PFSK-1 (cell line): ENCODE data around the gene ICOS.

Experiments used
- FOXP2 ChIP-seq: optimal IDR thresholded peaks from 2 replicates; pipeline ENCODE3; 2011; ENCODE audit warnings: borderline replicate concordance, control low read depth, inconsistent platforms; ENCODE audit not compliant: insufficient read depth; ENCODE audit errors: extremely low read length, extremely low read depth
- POLR2AphosphoS5 ChIP-seq: IDR thresholded peaks from 2 replicates; pipeline ENCODE4 v1.6.1; 2012; ENCODE audit warnings: low read depth, mild to moderate bottlenecking, control low read depth, low read length, moderate library complexity
- SIN3A ChIP-seq: IDR thresholded peaks from 2 replicates; pipeline ENCODE4 v1.6.1; 2012; ENCODE audit warnings: mild to moderate bottlenecking, low read length, moderate library complexity, borderline replicate concordance; ENCODE audit not compliant: insufficient read depth
- TAF1 ChIP-seq: IDR thresholded peaks from 2 replicates; pipeline ENCODE4 v1.6.1; 2012; ENCODE audit warnings: low read length, control low read depth, borderline replicate concordance; ENCODE audit not compliant: insufficient read depth
- TF ChIP-seq, protein P1 (sequence below), 2 experiments: IDR thresholded peaks; 2 replicates each; pipeline versions ENCODE4 v1.6.1 to v1.8.0; 2011 to 2012; ENCODE audit warnings: low read depth in 2 of 2, low read length in 2 of 2, control low read depth in 1 of 2, inconsistent platforms in 1 of 2, mild to moderate bottlenecking in 1 of 2, moderate library complexity in 1 of 2; ENCODE audit not compliant: insufficient read depth in 1 of 2

The ICOS gene

DNA sequence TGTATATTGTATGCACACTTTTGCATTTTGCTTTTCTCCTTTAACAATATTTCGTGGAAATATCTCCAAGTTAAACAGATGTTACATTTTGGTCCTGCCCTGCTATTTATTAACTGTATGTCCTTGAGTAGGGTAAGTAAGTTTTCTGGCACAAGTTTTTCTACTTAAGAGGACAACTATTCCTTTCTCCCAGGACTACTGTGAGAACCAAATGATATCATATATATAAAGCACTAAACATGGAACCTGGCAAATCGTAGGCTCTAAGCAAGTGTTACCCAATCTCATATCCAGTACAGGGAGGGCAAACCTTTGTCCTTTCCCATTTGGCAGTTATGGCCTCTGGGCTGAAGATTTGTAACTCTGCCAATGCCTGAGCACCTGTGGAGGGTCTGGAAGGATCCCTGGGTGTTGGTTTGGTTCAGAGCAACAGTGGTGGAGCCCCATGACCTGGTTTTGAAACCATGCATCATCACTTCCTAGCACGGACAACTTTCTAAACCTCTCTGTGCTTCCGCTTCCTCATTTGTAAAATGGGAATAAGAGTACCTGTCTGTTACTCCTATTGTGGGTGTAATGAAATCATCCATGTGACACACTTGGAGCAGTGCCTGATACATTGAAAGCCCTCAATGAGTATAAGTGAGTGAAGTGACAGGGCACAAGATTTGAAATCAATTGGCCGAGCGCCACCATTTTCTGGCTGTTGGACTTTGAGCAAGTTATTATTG is 28.3 kb upstream of the ICOS start:
- TF ChIP-seq POLR2AphosphoS5 (no peak), TAF1 (no peak), FOXP2 (no peak)

DNA sequence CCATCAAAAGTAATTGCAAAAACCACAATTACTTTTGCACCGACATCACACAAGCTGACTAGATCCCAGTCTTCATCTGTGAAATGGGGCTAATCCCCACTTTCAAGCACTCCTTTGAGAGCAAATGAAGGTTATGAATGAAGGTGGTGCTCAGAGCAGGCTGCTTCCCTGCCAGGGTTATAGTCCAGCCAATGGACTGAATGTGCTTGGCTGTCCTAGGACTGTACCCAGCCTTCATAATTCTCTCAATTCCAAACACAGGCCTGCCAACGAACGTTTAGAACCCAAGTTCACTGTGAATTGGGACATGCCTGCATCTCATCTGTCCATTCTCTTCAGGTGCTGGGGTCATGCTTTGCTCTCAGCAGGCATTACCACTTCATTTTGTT is 27.8 kb upstream of the ICOS start:
- no peak for TF ChIP-seq POLR2AphosphoS5
- TF ChIP-seq FOXP2 = no peak
- TF ChIP-seq, protein P1, sequence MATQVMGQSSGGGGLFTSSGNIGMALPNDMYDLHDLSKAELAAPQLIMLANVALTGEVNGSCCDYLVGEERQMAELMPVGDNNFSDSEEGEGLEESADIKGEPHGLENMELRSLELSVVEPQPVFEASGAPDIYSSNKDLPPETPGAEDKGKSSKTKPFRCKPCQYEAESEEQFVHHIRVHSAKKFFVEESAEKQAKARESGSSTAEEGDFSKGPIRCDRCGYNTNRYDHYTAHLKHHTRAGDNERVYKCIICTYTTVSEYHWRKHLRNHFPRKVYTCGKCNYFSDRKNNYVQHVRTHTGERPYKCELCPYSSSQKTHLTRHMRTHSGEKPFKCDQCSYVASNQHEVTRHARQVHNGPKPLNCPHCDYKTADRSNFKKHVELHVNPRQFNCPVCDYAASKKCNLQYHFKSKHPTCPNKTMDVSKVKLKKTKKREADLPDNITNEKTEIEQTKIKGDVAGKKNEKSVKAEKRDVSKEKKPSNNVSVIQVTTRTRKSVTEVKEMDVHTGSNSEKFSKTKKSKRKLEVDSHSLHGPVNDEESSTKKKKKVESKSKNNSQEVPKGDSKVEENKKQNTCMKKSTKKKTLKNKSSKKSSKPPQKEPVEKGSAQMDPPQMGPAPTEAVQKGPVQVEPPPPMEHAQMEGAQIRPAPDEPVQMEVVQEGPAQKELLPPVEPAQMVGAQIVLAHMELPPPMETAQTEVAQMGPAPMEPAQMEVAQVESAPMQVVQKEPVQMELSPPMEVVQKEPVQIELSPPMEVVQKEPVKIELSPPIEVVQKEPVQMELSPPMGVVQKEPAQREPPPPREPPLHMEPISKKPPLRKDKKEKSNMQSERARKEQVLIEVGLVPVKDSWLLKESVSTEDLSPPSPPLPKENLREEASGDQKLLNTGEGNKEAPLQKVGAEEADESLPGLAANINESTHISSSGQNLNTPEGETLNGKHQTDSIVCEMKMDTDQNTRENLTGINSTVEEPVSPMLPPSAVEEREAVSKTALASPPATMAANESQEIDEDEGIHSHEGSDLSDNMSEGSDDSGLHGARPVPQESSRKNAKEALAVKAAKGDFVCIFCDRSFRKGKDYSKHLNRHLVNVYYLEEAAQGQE (IDR thresholded peaks at IDR 0.05; ENCODE audit: insufficient read depth in 1 of 2, low read depth in 2 of 2, low read length in 2 of 2) = no peak
- TF ChIP-seq SIN3A = no peak

DNA sequence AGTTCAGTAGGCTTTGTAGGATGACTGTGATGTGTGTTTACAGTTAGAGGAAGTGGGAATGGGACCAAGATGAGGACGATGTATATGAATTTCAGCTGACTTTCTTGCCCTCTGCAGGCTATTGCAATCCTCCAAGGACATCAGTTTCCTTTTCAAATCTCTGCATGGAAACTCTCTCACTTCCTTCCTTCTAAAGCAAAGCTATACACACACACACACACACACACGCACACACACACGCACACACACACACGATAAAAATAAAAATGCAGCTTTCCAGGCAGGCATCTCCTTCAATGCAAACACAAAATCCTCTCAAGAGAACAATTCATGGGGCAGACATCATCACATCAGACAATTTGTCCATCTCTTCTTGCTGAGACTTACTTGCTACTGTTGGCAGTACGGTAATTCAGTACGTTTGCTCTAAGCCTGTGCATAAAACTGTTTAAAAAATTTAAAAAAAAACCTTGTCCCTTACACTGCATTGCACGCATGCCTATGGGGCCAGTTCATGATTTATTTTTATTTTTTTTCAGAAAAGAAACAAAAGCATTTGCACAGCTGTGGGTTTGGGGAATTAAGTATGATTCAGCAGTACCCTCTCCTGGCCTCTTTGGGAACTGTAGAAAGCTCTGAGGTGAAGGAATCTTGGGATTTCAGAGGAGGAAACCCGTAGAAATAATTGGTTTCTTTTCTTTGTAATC is 27.1 kb upstream of the ICOS start:
- no peak for TF ChIP-seq TAF1
- TF ChIP-seq, protein P1 (IDR thresholded peaks at IDR 0.05; ENCODE audit: insufficient read depth in 1 of 2, low read depth in 2 of 2, low read length in 2 of 2) = no peak
- TF ChIP-seq SIN3A = no peak
- no peak for TF ChIP-seq POLR2AphosphoS5
- TF ChIP-seq FOXP2 = no peak

DNA sequence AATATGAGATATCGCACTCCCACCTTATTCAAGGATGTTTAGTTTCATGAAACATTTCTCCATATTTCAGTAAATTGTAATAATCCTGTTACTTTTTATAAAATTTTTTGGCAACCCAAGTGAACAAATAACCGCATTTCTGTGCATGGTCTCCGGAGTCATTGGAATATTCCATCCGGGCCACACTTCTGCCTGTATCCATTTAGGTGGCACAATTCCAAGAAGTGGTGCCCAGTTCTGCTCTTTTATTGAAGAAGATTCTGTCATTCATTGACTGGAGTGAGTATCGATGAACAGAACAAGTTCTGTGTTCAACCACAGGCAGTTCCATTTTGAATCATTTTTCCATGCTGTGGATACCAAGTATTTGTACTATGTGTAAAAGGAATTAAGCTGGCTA is 26.6 kb upstream of the ICOS start:
- TF ChIP-seq TAF1 (no peak), POLR2AphosphoS5 (no peak), SIN3A (no peak), FOXP2 (no peak)
- TF ChIP-seq, protein P1 (IDR thresholded peaks at IDR 0.05; ENCODE audit: insufficient read depth in 1 of 2, low read depth in 2 of 2, low read length in 2 of 2) = no peak

DNA sequence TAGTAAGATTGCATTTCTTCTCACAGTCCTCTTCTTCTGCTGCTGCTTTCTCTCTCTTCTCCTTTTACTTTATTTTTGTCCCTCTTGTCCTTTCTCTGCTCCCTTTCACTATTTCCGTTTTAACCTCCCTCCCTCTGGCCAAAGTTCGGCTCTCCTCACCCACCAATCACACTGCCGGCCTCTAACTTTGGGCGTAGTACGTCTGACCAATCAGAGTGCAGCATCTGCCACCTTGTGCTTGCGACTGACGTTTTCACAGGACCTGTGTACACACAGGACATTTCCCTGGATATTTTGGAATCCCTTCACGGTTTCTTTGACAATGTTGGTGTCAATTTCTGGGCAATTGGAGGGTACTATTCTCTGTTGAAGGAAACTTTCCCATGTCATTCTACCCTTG is 22.6 kb upstream of the ICOS start:
- TF ChIP-seq TAF1 (no peak), SIN3A (no peak), FOXP2 (no peak), POLR2AphosphoS5 (no peak)
- TF ChIP-seq, protein P1 (IDR thresholded peaks at IDR 0.05; ENCODE audit: insufficient read depth in 1 of 2, low read depth in 2 of 2, low read length in 2 of 2) = no peak
